ENCODE data around the gene PDE2A. TPM values are rescaled to one million over a fixed set of nuclear protein-coding genes. Genes with fewer than 3 reads are reported as not detected.

Gene PDE2A
- total RNA-seq, 1 experiment from 2014 or later, result 3.7 TPM

GRCh38 chr11:72648384-72649136, 25.7 kb downstream of the PDE2A start:
- H3K4me1 Mint-ChIP-seq, result peaks cover 13% of the 10 kb centered on the region
- no peak overlapping the region for H3K4me3 Mint-ChIP-seq
- H3K27ac Mint-ChIP-seq, result no peak overlapping the region
- CTCF ChIA-PET, result interaction anchor here (1.4 to 7.5 kb wide), 4 partner anchors 35 to 177 kb away, joined by 4 to 83 read pairs (median 30); no protein-coding TSS in a partner anchor
- DNase-seq (ENCODE audit: low spot score) (no peak), ATAC-seq (no peak)
- POLR2A ChIA-PET, result no interaction called here
- TF ChIP-seq OVOL2 (CRISPR knock-in tag; IDR thresholded peaks at IDR 0.05; ENCODE audit: borderline replicate concordance) (no peak), EMX1 (CRISPR knock-in tag; IDR thresholded peaks at IDR 0.05) (no peak), MLX (CRISPR knock-in tag; IDR thresholded peaks at IDR 0.05) (no peak), HMGXB4 (CRISPR knock-in tag; IDR thresholded peaks at IDR 0.05) (no peak), ZNF138 (CRISPR knock-in tag; conservative IDR thresholded peaks at IDR 0.05) (no peak), NR3C1 (CRISPR knock-in tag; conservative IDR thresholded peaks at IDR 0.05; ENCODE audit: low read depth) (no peak), ZNF219 (CRISPR knock-in tag; IDR thresholded peaks at IDR 0.05; ENCODE audit: borderline replicate concordance) (no peak), ATF1 (CRISPR knock-in tag; IDR thresholded peaks at IDR 0.05) (no peak), E2F5 (CRISPR knock-in tag; IDR thresholded peaks at IDR 0.05) (no peak)
- no peaks in the 10 kb centered on the region for H3K36me3 Mint-ChIP-seq
- H3K9me3 Mint-ChIP-seq, result no peaks in the 10 kb centered on the region
- peaks cover 26% of the 10 kb centered on the region for H3K27me3 Mint-ChIP-seq (ENCODE audit: low read depth)

GRCh38 chr11:72647882-72648281, 26.3 kb downstream of the PDE2A start:
- Mint-ChIP-seq H3K9me3 (no peaks in the 10 kb centered on the region), H3K4me3 (no peak overlapping the region), H3K27me3 (ENCODE audit: low read depth) (peaks cover 30% of the 10 kb centered on the region), H3K4me1 (peaks cover 6% of the 10 kb centered on the region), H3K36me3 (no peaks in the 10 kb centered on the region), H3K27ac (no peak overlapping the region)
- CTCF ChIA-PET, result interaction anchor here (2.1 to 7.5 kb wide), 4 partner anchors 36 to 60 kb away, joined by 4 to 124 read pairs (median 69); no protein-coding TSS in a partner anchor
- DNase-seq (ENCODE audit: low spot score), result no peak
- no peak for ATAC-seq
- POLR2A ChIA-PET, result no interaction called here
- TF ChIP-seq FOXJ3 (CRISPR knock-in tag; IDR thresholded peaks at IDR 0.05; ENCODE audit: borderline replicate concordance) (no peak), SMAD4 (CRISPR knock-in tag; IDR thresholded peaks at IDR 0.05) (no peak)

- no peaks in the 10 kb centered on the region for H3K36me3 Mint-ChIP-seq
- no peaks in the 10 kb centered on the region for H3K4me1 Mint-ChIP-seq
- ATAC-seq (no peak), DNase-seq (ENCODE audit: low spot score) (no peak)
- peaks cover 31% of the 10 kb centered on the region for H3K27me3 Mint-ChIP-seq (ENCODE audit: low read depth)
- no peak overlapping the region for H3K27ac Mint-ChIP-seq
- CTCF ChIA-PET, result interaction anchor here (0.5 to 7.5 kb wide), 4 partner anchors 37 to 58 kb away, joined by 3 to 124 read pairs (median 69); no protein-coding TSS in a partner anchor
- POLR2A ChIA-PET, result no interaction called here
- H3K4me3 Mint-ChIP-seq, result no peak overlapping the region
- no peaks in the 10 kb centered on the region for H3K9me3 Mint-ChIP-seq
- TF ChIP-seq ATF3 (CRISPR knock-in tag; conservative IDR thresholded peaks at IDR 0.05) (no peak), NFATC4 (CRISPR knock-in tag; IDR thresholded peaks at IDR 0.05) (no peak)
Observed at GRCh38 chr11:72646472-72646871, 27.8 kb downstream of the PDE2A start.

GRCh38 chr11:72646024-72646423, 28.2 kb downstream of the PDE2A start:
- H3K27ac Mint-ChIP-seq, result no peak overlapping the region
- H3K4me1 Mint-ChIP-seq, result no peaks in the 10 kb centered on the region
- no peaks in the 10 kb centered on the region for H3K36me3 Mint-ChIP-seq
- DNase-seq (ENCODE audit: low spot score) (no peak), ATAC-seq (no peak)
- H3K27me3 Mint-ChIP-seq (ENCODE audit: low read depth), result peaks cover 31% of the 10 kb centered on the region
- no peak overlapping the region for H3K4me3 Mint-ChIP-seq
- ChIA-PET CTCF (interaction anchor here (0.5 to 7.5 kb wide), 5 partner anchors 38 to 174 kb away, joined by 3 to 124 read pairs (median 55); no protein-coding TSS in a partner anchor), POLR2A (no interaction called here)
- no peaks in the 10 kb centered on the region for H3K9me3 Mint-ChIP-seq
- TF ChIP-seq NFYB (CRISPR knock-in tag; conservative IDR thresholded peaks at IDR 0.05; ENCODE audit: low read depth) (no peak), ZNF396 (CRISPR knock-in tag; IDR thresholded peaks at IDR 0.05; ENCODE audit: borderline replicate concordance) (no peak), KAT7 (CRISPR knock-in tag; IDR thresholded peaks at IDR 0.05; ENCODE audit: borderline replicate concordance) (no peak), RELA (CRISPR knock-in tag; IDR thresholded peaks at IDR 0.05; ENCODE audit: borderline replicate concordance) (no peak), ZNF532 (CRISPR knock-in tag; IDR thresholded peaks at IDR 0.05; ENCODE audit: borderline replicate concordance) (no peak), MYBL2 (CRISPR knock-in tag; IDR thresholded peaks at IDR 0.05) (no peak), ATF1 (CRISPR knock-in tag; IDR thresholded peaks at IDR 0.05) (no peak), NR2C2 (CRISPR knock-in tag; IDR thresholded peaks at IDR 0.05) (no peak), ZNF317 (CRISPR knock-in tag; IDR thresholded peaks at IDR 0.05; ENCODE audit: borderline replicate concordance, low read depth) (no peak)

Data from WTC11 (cell line).